GM10266 (cell line): ENCODE results near the gene ALK.

Experiments
- DNase-seq: peaks from one replicate; pipeline ENCODE4 v3.0.0; 2012; ENCODE audit errors: extremely low spot score
- TF ChIP-seq, protein P1 (sequence below): IDR thresholded peaks from 2 replicates; pipeline ENCODE4 v1.5.1; 2012; ENCODE audit warnings: mild to moderate bottlenecking, low read depth; ENCODE audit not compliant: control insufficient read depth, insufficient read depth; ENCODE audit errors: missing control alignments

ALK gene

DNA sequence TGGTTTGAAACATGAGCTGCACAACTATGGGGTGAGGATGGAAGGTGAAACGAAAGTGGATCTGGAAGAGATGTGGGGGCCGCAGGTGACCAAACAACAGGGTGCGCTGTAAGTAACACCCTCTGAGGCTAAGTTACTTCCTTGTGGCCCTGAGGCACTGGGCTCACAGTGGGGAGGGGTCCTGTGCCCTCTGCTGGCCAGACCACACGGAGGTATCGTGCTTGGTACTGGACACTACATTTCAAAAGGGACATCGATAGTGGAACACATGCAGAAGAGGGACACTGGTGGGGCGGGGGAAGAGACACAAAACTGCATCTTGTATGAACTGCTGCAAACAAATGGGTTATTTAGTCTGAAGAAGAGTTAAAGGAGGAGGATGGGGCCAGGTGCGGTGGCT, 695.6 kb downstream of the ALK start:
- TF ChIP-seq, protein P1, sequence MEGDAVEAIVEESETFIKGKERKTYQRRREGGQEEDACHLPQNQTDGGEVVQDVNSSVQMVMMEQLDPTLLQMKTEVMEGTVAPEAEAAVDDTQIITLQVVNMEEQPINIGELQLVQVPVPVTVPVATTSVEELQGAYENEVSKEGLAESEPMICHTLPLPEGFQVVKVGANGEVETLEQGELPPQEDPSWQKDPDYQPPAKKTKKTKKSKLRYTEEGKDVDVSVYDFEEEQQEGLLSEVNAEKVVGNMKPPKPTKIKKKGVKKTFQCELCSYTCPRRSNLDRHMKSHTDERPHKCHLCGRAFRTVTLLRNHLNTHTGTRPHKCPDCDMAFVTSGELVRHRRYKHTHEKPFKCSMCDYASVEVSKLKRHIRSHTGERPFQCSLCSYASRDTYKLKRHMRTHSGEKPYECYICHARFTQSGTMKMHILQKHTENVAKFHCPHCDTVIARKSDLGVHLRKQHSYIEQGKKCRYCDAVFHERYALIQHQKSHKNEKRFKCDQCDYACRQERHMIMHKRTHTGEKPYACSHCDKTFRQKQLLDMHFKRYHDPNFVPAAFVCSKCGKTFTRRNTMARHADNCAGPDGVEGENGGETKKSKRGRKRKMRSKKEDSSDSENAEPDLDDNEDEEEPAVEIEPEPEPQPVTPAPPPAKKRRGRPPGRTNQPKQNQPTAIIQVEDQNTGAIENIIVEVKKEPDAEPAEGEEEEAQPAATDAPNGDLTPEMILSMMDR: no peak
- DNase-seq: no peak

- DNase-seq: no peak
- TF ChIP-seq, protein P1: no peak
Measured at GRCh38 chr2:29224693-29225551, 696.5 kb downstream of the ALK start.

- DNase-seq: no peak
- TF ChIP-seq, protein P1: no peak
Measured at GRCh38 chr2:29223851-29224692, 697.3 kb downstream of the ALK start.

GRCh38 chr2:29223257-29223656, 698.1 kb downstream of the ALK start:
- TF ChIP-seq, protein P1: no peak
- DNase-seq: no peak

- DNase-seq: no peak
- TF ChIP-seq, protein P1: no peak
Measured at GRCh38 chr2:29222381-29223179, 698.8 kb downstream of the ALK start.

- TF ChIP-seq, protein P1: no peak
- DNase-seq: no peak
Measured at GRCh38 chr2:29220506-29221270, 700.7 kb downstream of the ALK start.
